GM12801 (cell line): ENCODE results near the gene ABCB7.

Source experiments
- TF ChIP-seq, protein P1 (sequence below): IDR thresholded peaks from one replicate; pipeline ENCODE4 v1.5.1; 2011; ENCODE audit warnings: control low read depth; ENCODE audit not compliant: insufficient read length; ENCODE audit errors: extremely low read depth

The ABCB7 gene

GRCh38 chrX:75149654-75150053, 6.4 kb downstream of the ABCB7 start:
- TF ChIP-seq, protein P1, sequence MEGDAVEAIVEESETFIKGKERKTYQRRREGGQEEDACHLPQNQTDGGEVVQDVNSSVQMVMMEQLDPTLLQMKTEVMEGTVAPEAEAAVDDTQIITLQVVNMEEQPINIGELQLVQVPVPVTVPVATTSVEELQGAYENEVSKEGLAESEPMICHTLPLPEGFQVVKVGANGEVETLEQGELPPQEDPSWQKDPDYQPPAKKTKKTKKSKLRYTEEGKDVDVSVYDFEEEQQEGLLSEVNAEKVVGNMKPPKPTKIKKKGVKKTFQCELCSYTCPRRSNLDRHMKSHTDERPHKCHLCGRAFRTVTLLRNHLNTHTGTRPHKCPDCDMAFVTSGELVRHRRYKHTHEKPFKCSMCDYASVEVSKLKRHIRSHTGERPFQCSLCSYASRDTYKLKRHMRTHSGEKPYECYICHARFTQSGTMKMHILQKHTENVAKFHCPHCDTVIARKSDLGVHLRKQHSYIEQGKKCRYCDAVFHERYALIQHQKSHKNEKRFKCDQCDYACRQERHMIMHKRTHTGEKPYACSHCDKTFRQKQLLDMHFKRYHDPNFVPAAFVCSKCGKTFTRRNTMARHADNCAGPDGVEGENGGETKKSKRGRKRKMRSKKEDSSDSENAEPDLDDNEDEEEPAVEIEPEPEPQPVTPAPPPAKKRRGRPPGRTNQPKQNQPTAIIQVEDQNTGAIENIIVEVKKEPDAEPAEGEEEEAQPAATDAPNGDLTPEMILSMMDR: no peak

DNA sequence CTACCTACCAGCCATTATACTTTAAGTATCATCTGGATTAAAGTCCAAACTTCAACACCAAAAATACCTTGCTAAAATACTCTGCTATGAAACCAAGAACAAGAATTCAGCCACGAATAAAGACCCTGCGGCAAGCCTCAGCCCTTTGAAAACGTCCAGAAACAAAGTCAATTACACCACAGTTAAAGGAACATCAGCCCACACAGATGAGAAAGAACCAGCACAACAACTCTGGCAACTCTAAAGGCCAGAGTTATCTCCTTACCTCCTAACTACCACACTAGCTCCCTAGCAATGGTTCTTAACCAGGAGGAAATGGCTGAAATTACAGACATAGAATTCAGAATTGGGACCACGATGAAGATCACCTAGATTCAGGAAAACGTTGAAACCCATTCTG, 23.4 kb downstream of the ABCB7 start:
- TF ChIP-seq, protein P1: no peak

DNA sequence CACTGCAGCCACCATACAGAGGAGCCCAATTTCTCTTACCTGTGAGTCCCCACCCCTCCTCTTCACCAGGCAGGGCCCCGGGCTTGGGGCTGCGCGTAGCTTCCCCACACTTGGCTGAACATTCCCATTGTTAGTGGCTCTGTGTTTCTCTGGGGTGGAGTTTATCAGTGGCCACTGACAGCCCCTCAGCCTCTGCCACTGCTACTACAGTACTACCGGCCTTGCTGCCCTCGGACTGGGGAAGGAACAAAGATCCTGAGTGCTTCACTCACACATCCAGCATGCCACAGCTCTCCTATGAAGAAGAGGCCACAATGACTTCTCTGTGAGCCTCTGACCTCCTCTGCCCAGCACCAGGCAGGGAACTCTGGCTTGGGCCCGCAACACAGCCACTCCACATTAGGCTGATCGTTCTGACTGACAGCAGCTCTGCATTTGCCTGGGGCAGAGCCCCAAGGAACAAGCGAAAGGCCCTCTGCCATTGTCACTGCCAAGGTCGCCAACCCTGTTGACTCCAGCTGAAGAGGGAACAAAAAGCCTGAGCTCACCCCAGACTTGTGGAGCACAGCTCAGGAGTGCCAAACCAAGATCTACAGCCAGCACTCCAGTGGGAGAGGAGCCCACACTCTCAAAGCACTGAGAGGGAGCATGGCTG, 24.0 kb downstream of the ABCB7 start:
- TF ChIP-seq, protein P1: no peak

GRCh38 chrX:75118296-75118695, 37.8 kb downstream of the ABCB7 start:
- TF ChIP-seq, protein P1: no peak

GRCh38 chrX:75115707-75116413, 40.2 kb downstream of the ABCB7 start:
- TF ChIP-seq, protein P1: no peak

GRCh38 chrX:75114638-75115037, 41.4 kb downstream of the ABCB7 start:
- TF ChIP-seq, protein P1: no peak

DNA sequence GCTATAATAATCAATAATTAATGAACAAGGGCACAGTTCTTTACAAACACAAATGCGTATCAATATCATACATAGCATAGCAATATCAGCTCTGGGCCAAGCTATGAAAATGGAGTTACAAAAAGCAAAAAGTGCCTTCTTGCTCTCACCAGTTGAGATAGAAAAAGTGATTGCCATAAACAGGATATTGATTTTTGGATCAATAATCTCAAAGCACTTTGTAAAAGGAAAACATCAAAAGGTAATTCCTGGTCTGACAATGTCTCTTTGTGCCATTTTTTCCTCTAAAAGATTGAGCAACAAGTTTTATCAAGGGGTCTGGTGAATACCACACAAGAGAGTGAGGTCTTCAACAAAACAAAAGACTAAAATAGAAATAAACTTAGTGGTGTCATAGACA, 42.4 kb downstream of the ABCB7 start:
- TF ChIP-seq, protein P1: no peak
